GM12878 (cell line): ENCODE results near the gene PREB. TPM values are rescaled to one million over a fixed set of nuclear protein-coding genes. Genes with fewer than 3 reads are reported as not detected.

ENCODE experiments used
- CTCF ChIP-seq, 3 experiments: IDR thresholded peaks in 2 of 3; conservative IDR thresholded peaks in 1 of 3; 2 replicates each; pipeline ENCODE4 v1.5.1; 2011; ENCODE audit warnings: low read depth in 3 of 3, low read length in 3 of 3, mild to moderate bottlenecking in 3 of 3, control low read depth in 2 of 3, moderate library complexity in 2 of 3, inconsistent platforms in 1 of 3, mixed read lengths in 1 of 3; ENCODE audit not compliant: control insufficient read depth in 2 of 3, insufficient read depth in 1 of 3; ENCODE audit errors: extremely low read depth in 1 of 3
- HSF1 ChIP-seq: fragments of 150-350 bp; IDR thresholded peaks from 2 replicates; pipeline ENCODE4 v1.6.1; 2014; ENCODE audit warnings: mild to moderate bottlenecking, low read depth, low read length
- IKZF2 ChIP-seq, 2 experiments: fragments of 450-650 bp; IDR thresholded peaks; 2 replicates each; pipeline ENCODE4 v1.6.1; 2017; ENCODE audit warnings: mild to moderate bottlenecking in 2 of 2, moderate library complexity in 2 of 2
- JUND ChIP-seq: IDR thresholded peaks from 2 replicates; pipeline ENCODE4 v1.6.1; 2012; ENCODE audit warnings: low read depth, mild to moderate bottlenecking, low read length, improper control_type of control experiment, moderate library complexity
- PAX8 ChIP-seq: fragments of 450-650 bp; IDR thresholded peaks from 2 replicates; pipeline ENCODE4 v1.6.1; 2017; ENCODE audit warnings: mild to moderate bottlenecking, moderate library complexity
- PBX3 ChIP-seq: IDR thresholded peaks from 2 replicates; pipeline ENCODE4 v1.6.1; 2011; ENCODE audit warnings: mild to moderate bottlenecking, low read depth, low read length, moderate library complexity; ENCODE audit not compliant: insufficient replicate concordance
- PKNOX1 ChIP-seq: fragments of 450-650 bp; IDR thresholded peaks from 2 replicates; pipeline ENCODE4 v1.6.1; 2016; ENCODE audit warnings: mild to moderate bottlenecking
- POLR2AphosphoS5 ChIP-seq: IDR thresholded peaks from 2 replicates; pipeline ENCODE4 v1.6.1; 2011; ENCODE audit warnings: mild to moderate bottlenecking, low read length, inconsistent platforms
- RUNX3 ChIP-seq: IDR thresholded peaks from 2 replicates; pipeline ENCODE4 v1.6.1; 2012; ENCODE audit warnings: low read length, inconsistent platforms
- SP1 ChIP-seq: IDR thresholded peaks from one replicate; pipeline ENCODE4 v1.6.1; 2011; ENCODE audit warnings: low read depth, low read length
- STAT1 ChIP-seq: fragments of 450-650 bp; conservative IDR thresholded peaks from 2 replicates; pipeline ENCODE4 v1.6.1; 2014; ENCODE audit warnings: antibody characterized with exemption, mild to moderate bottlenecking
- TARDBP ChIP-seq: IDR thresholded peaks from 2 replicates; pipeline ENCODE4 v1.6.1; 2016; ENCODE audit warnings: borderline replicate concordance
- ZBTB4 ChIP-seq: fragments of 450-650 bp; formaldehyde crosslinking; IDR thresholded peaks from 2 replicates; pipeline ENCODE4 v1.4.0; 2022; ENCODE audit warnings: mild to moderate bottlenecking, moderate library complexity
- ZNF384 ChIP-seq: IDR thresholded peaks from 2 replicates; pipeline ENCODE4 v1.6.1; 2012; ENCODE audit warnings: low read depth, mild to moderate bottlenecking, low read length, improper control_type of control experiment, borderline replicate concordance
- ZNF687 ChIP-seq: fragments of 450-650 bp; IDR thresholded peaks from 2 replicates; pipeline ENCODE4 v1.6.1; 2017; ENCODE audit warnings: mild to moderate bottlenecking, moderate library complexity
- polyA plus RNA-seq, 11 experiments: library from polyadenylated mRNA; depleted of rRNA in 4 of 11; unstranded in 6 of 11; stranded (reverse) in 5 of 11; fragments of >200 nt; fragmentation: Nextera tagmentation in 4 of 11; fragmentation: Illumina TruSeq in 1 of 11; extraction: Ambion mirVana in 4 of 11; extraction: Trizol in 1 of 11; gene quantifications; 1 replicate in 1 of 11; 2 replicates in 10 of 11; pipeline versions ENCODE4 v1.2.1 to v1.2.3, GENCODE V29; 2011 to 2016; ENCODE audit warnings: inconsistent platforms in 2 of 11, missing spikeins in 2 of 11, low read depth in 1 of 11
- total RNA-seq, 4 experiments: library from RNA; depleted of rRNA in 3 of 4; stranded (reverse); fragments of >200 nt in 3 of 4; fragmentation: Illumina TruSeq in 1 of 4; extraction: Trizol in 1 of 4; gene quantifications; 2 replicates each; pipeline versions ENCODE4 v1.2.1 to v1.2.3, GENCODE V29; 2013 to 2021

Gene PREB
- total and polyA plus RNA-seq, 10 of the 15 experiments (the other 5 are each of a cell fraction or from before 2014, with no cell fraction given), result 26.3 to 101 (median 52.7) TPM

GRCh38 chr2:27133905-27134780 is at the start of gene PREB (continued):
- TF ChIP-seq CTCF (IDR thresholded peaks at IDR 0.05 in 2 of 3, conservative IDR thresholded peaks at IDR 0.05 in 1 of 3; ENCODE audit: control insufficient read depth in 2 of 3, extremely low read depth in 1 of 3, insufficient read depth in 1 of 3, low read depth in 3 of 3, low read length in 3 of 3) (peak; percentile 38 to 43 (median 41); a peak in 4 of 6 replicates), RUNX3 (no peak), PBX3 (no peak), HSF1 (no peak), TARDBP (no peak), ZNF687 (peak; percentile 83), IKZF2 (IDR thresholded peaks at IDR 0.05) (no peak), ZBTB4 (CRISPR knock-in tag) (no peak), STAT1 (no peak; the same call in 1 of the 2 replicates), PAX8 (no peak), POLR2AphosphoS5 (peak; percentile 89), ZNF384 (no peak), SP1 (no peak), PKNOX1 (no peak), JUND (no peak)
